GM06990 (cell line): ENCODE data around the gene EYA2.

ENCODE experiments used
- DNase-seq: peaks from one replicate; pipeline ENCODE4 v3.0.0-alpha.2; 2011; ENCODE audit not compliant: insufficient read length; ENCODE audit errors: extremely low read depth
- H3K27me3 ChIP-seq: replicated peaks from 2 replicates; pipeline ENCODE4 v1.6.0; 2011; ENCODE audit warnings: low read length; ENCODE audit not compliant: control insufficient read depth, insufficient read depth
- H3K36me3 ChIP-seq: 2 replicates; pipeline ENCODE4 v1.5.1; 2011; ENCODE audit warnings: low read length; ENCODE audit not compliant: control insufficient read depth, insufficient read depth
- H3K4me3 ChIP-seq: replicated peaks from 2 replicates; pipeline ENCODE4 v1.5.1; 2011; ENCODE audit warnings: low read depth, mild to moderate bottlenecking, control low read depth, low read length
- CTCF ChIP-seq: IDR thresholded peaks from 2 replicates; pipeline ENCODE4 v1.5.1; 2011; ENCODE audit warnings: low read length, control low read depth, mild to moderate bottlenecking, inconsistent platforms; ENCODE audit not compliant: insufficient read depth, poor library complexity, severe bottlenecking

The EYA2 gene

GRCh38 chr20:46851746-46852145, 42.9 kb upstream of the EYA2 start:
- Histone ChIP-seq H3K4me3 (no peak overlapping the region), H3K27me3 (no peaks in the 10 kb centered on the region), H3K36me3 (no peaks in the 10 kb centered on the region)
- no peak for TF ChIP-seq CTCF
- no peak for DNase-seq

- Histone ChIP-seq H3K4me3 (no peak overlapping the region), H3K27me3 (no peaks in the 10 kb centered on the region), H3K36me3 (no peaks in the 10 kb centered on the region)
- no peak for DNase-seq
- no peak for TF ChIP-seq CTCF
These were observed 42.3 kb upstream of the EYA2 start for GRCh38 chr20:46852313-46852712.

- DNase-seq = no peak
- H3K36me3 ChIP-seq = no peaks in the 10 kb centered on the region
- TF ChIP-seq CTCF = no peak
- H3K27me3 ChIP-seq = no peaks in the 10 kb centered on the region; the same call in 1 of the 2 replicates
- no peak overlapping the region for H3K4me3 ChIP-seq
These were observed 40.7 kb upstream of the EYA2 start for GRCh38 chr20:46853926-46854325.

- no peaks in the 10 kb centered on the region for H3K36me3 ChIP-seq
- DNase-seq = no peak
- TF ChIP-seq CTCF = no peak
These were observed 37.4 kb upstream of the EYA2 start for GRCh38 chr20:46857061-46857831.

GRCh38 chr20:46865824-46866223, 28.8 kb upstream of the EYA2 start:
- no peaks in the 10 kb centered on the region for H3K36me3 ChIP-seq
- no peak overlapping the region for H3K4me3 ChIP-seq
- TF ChIP-seq CTCF = no peak
- no peaks in the 10 kb centered on the region for H3K27me3 ChIP-seq
- no peak for DNase-seq

More at GRCh38 chr20:46857061-46857831, 37.4 kb upstream of the EYA2 start:
- Histone ChIP-seq H3K27me3 (no peaks in the 10 kb centered on the region; the same call in 1 of the 2 replicates), H3K4me3 (no peak overlapping the region)
